SK-N-SH (cell line): ENCODE data around the gene LTBP1. TPM values are rescaled to one million over a fixed set of nuclear protein-coding genes. Genes with fewer than 3 reads are reported as not detected.

Experiments
- CTCF ChIA-PET: fragments of 300-600, 350-600 bp; formaldehyde crosslinking; extraction: SDS; loops from one replicate; lab custom pipeline; 2021; lab: Yijun Ruan, JAX
- POLR2A ChIA-PET: fragments of 350-600 bp; sonication (Branson Sonifier 250); formaldehyde crosslinking; extraction: SDS; loops from one replicate; lab custom pipeline; 2020; ENCODE audit warnings: antibody characterized with exemption, inconsistent platforms; lab: Yijun Ruan, JAX
- DNase-seq: peaks from one replicate; pipeline ENCODE4 v3.0.0; 2012
- H2AFZ ChIP-seq: fragments of 200-600 bp; sonication (generic); 2 replicates; pipeline ENCODE4 v1.8.1; 2016; ENCODE audit warnings: antibody characterized with exemption, mild to moderate bottlenecking, low read depth
- H3F3A ChIP-seq: fragments of 200-600 bp; sonication (generic); replicated peaks from 2 replicates; pipeline ENCODE3; 2016; ENCODE audit warnings: antibody characterized with exemption, mild to moderate bottlenecking; ENCODE audit not compliant: insufficient read depth
- H3K27ac ChIP-seq, 2 experiments: fragments of 200-500 bp in 1 of 2; fragments of 200-600 bp in 1 of 2; sonication (Bioruptor generic) in 1 of 2; sonication (generic), shearing (Covaris generic) in 1 of 2; 2 replicates each; pipeline versions ENCODE4 v1.5.1 to v1.6.1; 2014 to 2016; ENCODE audit warnings: low read depth in 2 of 2, inconsistent platforms in 1 of 2, low read length in 1 of 2, mild to moderate bottlenecking in 1 of 2, mixed read lengths in 1 of 2
- H3K27me3 ChIP-seq: fragments of 200-600 bp; sonication (generic), shearing (Covaris generic); 2 replicates; pipeline ENCODE4 v1.6.1; 2016; ENCODE audit warnings: mixed run types; ENCODE audit not compliant: insufficient read depth
- H3K36me3 ChIP-seq, 2 experiments: fragments of 200-500 bp in 1 of 2; fragments of 200-600 bp in 1 of 2; sonication (Bioruptor generic) in 1 of 2; sonication (generic) in 1 of 2; replicated peaks in 1 of 2; 2 replicates each; pipeline versions ENCODE3 to v1.5.1; 2014 to 2016; ENCODE audit warnings: low read length in 1 of 2, mild to moderate bottlenecking in 1 of 2; ENCODE audit not compliant: insufficient read depth in 2 of 2, control insufficient read depth in 1 of 2
- H3K4me1 ChIP-seq, 2 experiments: fragments of 200-500 bp in 1 of 2; fragments of 200-600 bp in 1 of 2; sonication (Bioruptor generic) in 1 of 2; sonication (generic), shearing (Covaris generic) in 1 of 2; 2 replicates each; pipeline versions ENCODE4 v1.5.1 to v1.6.1; 2014 to 2016; ENCODE audit warnings: low read depth in 1 of 2, low read length in 1 of 2, mixed run types in 1 of 2; ENCODE audit not compliant: insufficient read depth in 2 of 2, control insufficient read depth in 1 of 2
- H3K4me2 ChIP-seq: fragments of 200-600 bp; sonication (generic), shearing (Covaris generic); 2 replicates; pipeline ENCODE4 v1.6.1; 2017; ENCODE audit warnings: mixed run types
- H3K4me3 ChIP-seq, 2 experiments: fragments of 200-500 bp in 1 of 2; fragments of 200-600 bp in 1 of 2; sonication (Bioruptor generic) in 1 of 2; sonication (generic), shearing (Covaris generic) in 1 of 2; 2 replicates each; pipeline versions ENCODE4 v1.5.1 to v1.8.1; 2014 to 2016; ENCODE audit warnings: low read depth in 2 of 2, inconsistent platforms in 1 of 2, low read length in 1 of 2, mild to moderate bottlenecking in 1 of 2, mixed read lengths in 1 of 2, moderate library complexity in 1 of 2
- H3K79me2 ChIP-seq: fragments of 200-600 bp; sonication (generic); 2 replicates; pipeline ENCODE4 v1.8.1; 2017; ENCODE audit warnings: mild to moderate bottlenecking; ENCODE audit not compliant: insufficient read depth
- H3K9ac ChIP-seq: fragments of 200-600 bp; sonication (generic); 2 replicates; pipeline ENCODE4 v1.6.1; 2017; ENCODE audit warnings: mixed run types
- H3K9me2 ChIP-seq: fragments of 200-600 bp; sonication (generic); 2 replicates; pipeline ENCODE4 v1.6.1; 2017; ENCODE audit warnings: mixed run types
- H3K9me3 ChIP-seq: fragments of 200-600 bp; sonication (generic); 2 replicates; pipeline ENCODE4 v1.6.1; 2017; ENCODE audit warnings: mixed run types, mild to moderate bottlenecking, moderate library complexity
- H4K20me1 ChIP-seq: fragments of 200-600 bp; sonication (generic); 2 replicates; pipeline ENCODE4 v1.6.1; 2017; ENCODE audit warnings: mild to moderate bottlenecking, mixed run types; ENCODE audit not compliant: insufficient read depth
- CHD2 ChIP-seq: fragments of 150-350 bp; IDR thresholded peaks from 2 replicates; pipeline ENCODE4 v1.6.1; 2018; ENCODE audit warnings: low read length; ENCODE audit not compliant: partially characterized antibody
- ELF1 ChIP-seq: IDR thresholded peaks from 2 replicates; pipeline ENCODE4 v1.4.0; 2012
- EP300 ChIP-seq, 2 experiments: IDR thresholded peaks; 2 replicates each; pipeline versions ENCODE4 v1.4.0 to v1.6.1; 2012; ENCODE audit warnings: borderline replicate concordance in 1 of 2, low read depth in 1 of 2, low read length in 1 of 2
- EZH2phosphoT487 ChIP-seq: fragments of 200-600 bp; sonication (generic); IDR thresholded peaks from 2 replicates; pipeline ENCODE4 v1.6.1; 2017; ENCODE audit warnings: low read depth, mixed run types, mild to moderate bottlenecking, antibody characterized with exemption, moderate library complexity, borderline replicate concordance
- FOSL2 ChIP-seq: IDR thresholded peaks from 2 replicates; pipeline ENCODE4 v1.4.0; 2012; ENCODE audit warnings: low read depth, mild to moderate bottlenecking, moderate library complexity, borderline replicate concordance
- FOXM1 ChIP-seq: IDR thresholded peaks from 2 replicates; pipeline ENCODE4 v1.4.0; 2012; ENCODE audit warnings: low read depth, mild to moderate bottlenecking
- GABPA ChIP-seq: IDR thresholded peaks from 2 replicates; pipeline ENCODE4 v1.4.0; 2012; ENCODE audit warnings: low read depth, mild to moderate bottlenecking
- JUND ChIP-seq: IDR thresholded peaks from 2 replicates; pipeline ENCODE4 v1.4.0; 2012
- MEF2A ChIP-seq: IDR thresholded peaks from 2 replicates; pipeline ENCODE4 v1.4.0; 2012; ENCODE audit warnings: low read depth, borderline replicate concordance
- MXI1 ChIP-seq: IDR thresholded peaks from 2 replicates; pipeline ENCODE4 v1.6.1; 2012; ENCODE audit warnings: mild to moderate bottlenecking, low read depth, low read length, improper control_type of control experiment
- NFIC ChIP-seq: IDR thresholded peaks from 2 replicates; pipeline ENCODE4 v1.4.0; 2012; ENCODE audit warnings: borderline replicate concordance
- NRF1 ChIP-seq: IDR thresholded peaks from 2 replicates; pipeline ENCODE4 v1.6.1; 2012; ENCODE audit warnings: low read depth, mild to moderate bottlenecking, low read length
- POLR2AphosphoS5 ChIP-seq: IDR thresholded peaks from 2 replicates; pipeline ENCODE4 v1.6.1; 2012; ENCODE audit warnings: low read depth, low read length
- RAD21 ChIP-seq: IDR thresholded peaks from 2 replicates; pipeline ENCODE4 v1.6.1; 2012; ENCODE audit warnings: mild to moderate bottlenecking, low read length
- RFX5 ChIP-seq: IDR thresholded peaks from 2 replicates; pipeline ENCODE4 v1.6.1; 2012; ENCODE audit warnings: mild to moderate bottlenecking, improper control_type of control experiment, low read length
- RXRA ChIP-seq: IDR thresholded peaks from 2 replicates; pipeline ENCODE4 v1.4.0; 2012; ENCODE audit warnings: low read depth, mild to moderate bottlenecking, borderline replicate concordance
- SIN3A ChIP-seq: IDR thresholded peaks from 2 replicates; pipeline ENCODE4 v1.6.1; 2012; ENCODE audit warnings: low read depth, mild to moderate bottlenecking, low read length, moderate library complexity, borderline replicate concordance
- TAF1 ChIP-seq: IDR thresholded peaks from 2 replicates; pipeline ENCODE4 v1.6.1; 2012; ENCODE audit warnings: low read depth, mild to moderate bottlenecking, low read length, moderate library complexity, borderline replicate concordance
- TCF12 ChIP-seq: IDR thresholded peaks from 2 replicates; pipeline ENCODE4 v1.4.0; 2012
- TEAD4 ChIP-seq: IDR thresholded peaks from 2 replicates; pipeline ENCODE4 v1.4.0; 2012; ENCODE audit warnings: mild to moderate bottlenecking, borderline replicate concordance; ENCODE audit not compliant: insufficient read depth
- WGBS: methylation state at CpG from one replicate; pipeline ENCODE4 v1.1.6; 2017; ENCODE audit warnings: low lambda C conversion rate; 5-methylcytosine and 5-hydroxymethylcytosine counted together
- polyA plus RNA-seq, 3 experiments: library from polyadenylated mRNA; depleted of rRNA; stranded (reverse); fragments of >200 nt; gene quantifications; 2 replicates each; pipeline ENCODE4 v1.2.3, GENCODE V29; 2012
- TF ChIP-seq, protein P1 (sequence below): fragments of 200-600 bp; sonication (generic); IDR thresholded peaks from 2 replicates; pipeline ENCODE4 v1.6.1; 2017; ENCODE audit warnings: antibody characterized with exemption, mild to moderate bottlenecking, moderate library complexity
- TF ChIP-seq, protein P2 (sequence below): IDR thresholded peaks from 2 replicates; pipeline ENCODE4 v1.4.0; 2012; ENCODE audit warnings: low read depth, borderline replicate concordance
- TF ChIP-seq, protein P3 (sequence below): fragments of 150-350 bp; IDR thresholded peaks from 2 replicates; pipeline ENCODE4 v1.6.1; 2017; ENCODE audit warnings: antibody characterized with exemption, low read length, low read depth, borderline replicate concordance
- TF ChIP-seq, protein P4 (sequence below): IDR thresholded peaks from 2 replicates; pipeline ENCODE4; 2012
- TF ChIP-seq, protein P5 (sequence below): IDR thresholded peaks from 2 replicates; pipeline ENCODE4 v1.4.0; 2012; ENCODE audit warnings: low read depth, borderline replicate concordance
- TF ChIP-seq, protein P6 (sequence below): IDR thresholded peaks from 2 replicates; pipeline ENCODE4 v1.4.0; 2012; ENCODE audit warnings: low read depth
- TF ChIP-seq, protein P7 (sequence below): fragments of 150-350 bp; IDR thresholded peaks from 2 replicates; pipeline ENCODE4 v1.6.1; 2016; ENCODE audit warnings: mild to moderate bottlenecking, low read depth, low read length

The LTBP1 gene
- polyA plus RNA-seq, 1 of the 3 experiments (the other 2 are of a cell fraction), result 467 TPM

DNA sequence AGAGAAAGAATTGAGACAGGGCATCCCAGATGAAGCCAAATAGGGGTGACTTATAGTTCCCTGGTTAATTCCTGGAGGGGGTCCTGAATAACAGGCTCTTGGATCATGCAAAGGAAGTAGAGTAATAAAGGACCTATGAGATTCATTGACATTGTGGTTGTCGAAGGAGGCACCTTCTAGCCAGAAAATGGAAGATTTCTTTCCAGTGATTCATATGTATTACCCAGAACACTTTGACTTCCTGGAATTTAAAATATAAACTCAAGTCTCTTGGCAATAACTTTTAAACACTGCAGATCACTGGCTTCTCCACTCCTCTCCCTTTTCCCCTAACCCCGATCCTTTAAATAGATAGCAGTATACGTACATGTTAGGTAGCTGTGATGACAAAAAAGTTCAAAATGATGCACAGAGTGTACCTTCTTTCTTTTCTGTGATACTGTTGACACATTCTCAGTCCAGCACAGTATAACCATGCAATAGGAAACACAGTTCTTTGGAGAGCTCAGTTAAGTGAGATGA lies 211.8 kb downstream of the LTBP1 start:
- 24% methylated on average over 3 of the region's 3 CpGs for WGBS
- H3K9ac ChIP-seq, result peak overlapping the region; percentile 52
- peaks cover 0 to 39% of the 10 kb centered on the region in 2 experiments; a peak in 3 of 4 replicates for H3K4me1 ChIP-seq
- H3K4me2 ChIP-seq, result peak overlapping the region; percentile 59
- CTCF ChIA-PET, result no interaction called here
- H3K36me3 ChIP-seq, result peaks cover 4 to 32% of the 10 kb centered on the region in 2 experiments
- H3K9me3 ChIP-seq, result no peaks in the 10 kb centered on the region
- peaks cover 92% of the 10 kb centered on the region for H3K79me2 ChIP-seq
- H3K27ac ChIP-seq, result peak overlapping the region; percentile 31 to 91; a peak in 3 of 4 replicates
- no peak for DNase-seq
- POLR2A ChIA-PET, result no interaction called here
- peaks cover 39% of the 10 kb centered on the region for H3F3A ChIP-seq
- peak overlapping the region in 1 of 2 experiments; percentile 18; a peak in 1 of 4 replicates for H3K4me3 ChIP-seq
- no peaks in the 10 kb centered on the region for H4K20me1 ChIP-seq
- no peaks in the 10 kb centered on the region for H3K9me2 ChIP-seq
- H2AFZ ChIP-seq, result no peak overlapping the region
- no peaks in the 10 kb centered on the region for H3K27me3 ChIP-seq
- TF ChIP-seq, protein P1, sequence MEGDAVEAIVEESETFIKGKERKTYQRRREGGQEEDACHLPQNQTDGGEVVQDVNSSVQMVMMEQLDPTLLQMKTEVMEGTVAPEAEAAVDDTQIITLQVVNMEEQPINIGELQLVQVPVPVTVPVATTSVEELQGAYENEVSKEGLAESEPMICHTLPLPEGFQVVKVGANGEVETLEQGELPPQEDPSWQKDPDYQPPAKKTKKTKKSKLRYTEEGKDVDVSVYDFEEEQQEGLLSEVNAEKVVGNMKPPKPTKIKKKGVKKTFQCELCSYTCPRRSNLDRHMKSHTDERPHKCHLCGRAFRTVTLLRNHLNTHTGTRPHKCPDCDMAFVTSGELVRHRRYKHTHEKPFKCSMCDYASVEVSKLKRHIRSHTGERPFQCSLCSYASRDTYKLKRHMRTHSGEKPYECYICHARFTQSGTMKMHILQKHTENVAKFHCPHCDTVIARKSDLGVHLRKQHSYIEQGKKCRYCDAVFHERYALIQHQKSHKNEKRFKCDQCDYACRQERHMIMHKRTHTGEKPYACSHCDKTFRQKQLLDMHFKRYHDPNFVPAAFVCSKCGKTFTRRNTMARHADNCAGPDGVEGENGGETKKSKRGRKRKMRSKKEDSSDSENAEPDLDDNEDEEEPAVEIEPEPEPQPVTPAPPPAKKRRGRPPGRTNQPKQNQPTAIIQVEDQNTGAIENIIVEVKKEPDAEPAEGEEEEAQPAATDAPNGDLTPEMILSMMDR, result no peak
- TF ChIP-seq FOSL2 (peak; percentile 97), MEF2A (peak; percentile 75; the same call in 1 of the 2 replicates), GABPA (no peak), SIN3A (no peak; the same call in 1 of the 2 replicates), TAF1 (no peak), EZH2phosphoT487 (no peak), TEAD4 (peak; percentile 95), JUND (peak; percentile 98), RXRA (peak; percentile 89), FOXM1 (peak; percentile 96), RAD21 (no peak), CHD2 (no peak), RFX5 (no peak), ELF1 (peak; percentile 75), TCF12 (peak; percentile 96), EP300 (IDR thresholded peaks at IDR 0.05; ENCODE audit: borderline replicate concordance in 1 of 2, low read depth in 1 of 2, low read length in 1 of 2) (peak; percentile 55 to 96; a peak in 3 of 4 replicates), POLR2AphosphoS5 (peak; percentile 83), MXI1 (no peak), NFIC (peak; percentile 85), NRF1 (no peak)
- TF ChIP-seq, protein P2, sequence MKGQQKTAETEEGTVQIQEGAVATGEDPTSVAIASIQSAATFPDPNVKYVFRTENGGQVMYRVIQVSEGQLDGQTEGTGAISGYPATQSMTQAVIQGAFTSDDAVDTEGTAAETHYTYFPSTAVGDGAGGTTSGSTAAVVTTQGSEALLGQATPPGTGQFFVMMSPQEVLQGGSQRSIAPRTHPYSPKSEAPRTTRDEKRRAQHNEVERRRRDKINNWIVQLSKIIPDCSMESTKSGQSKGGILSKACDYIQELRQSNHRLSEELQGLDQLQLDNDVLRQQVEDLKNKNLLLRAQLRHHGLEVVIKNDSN, result no peak
- TF ChIP-seq, protein P3, sequence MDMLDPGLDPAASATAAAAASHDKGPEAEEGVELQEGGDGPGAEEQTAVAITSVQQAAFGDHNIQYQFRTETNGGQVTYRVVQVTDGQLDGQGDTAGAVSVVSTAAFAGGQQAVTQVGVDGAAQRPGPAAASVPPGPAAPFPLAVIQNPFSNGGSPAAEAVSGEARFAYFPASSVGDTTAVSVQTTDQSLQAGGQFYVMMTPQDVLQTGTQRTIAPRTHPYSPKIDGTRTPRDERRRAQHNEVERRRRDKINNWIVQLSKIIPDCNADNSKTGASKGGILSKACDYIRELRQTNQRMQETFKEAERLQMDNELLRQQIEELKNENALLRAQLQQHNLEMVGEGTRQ, result no peak
- TF ChIP-seq, protein P4, sequence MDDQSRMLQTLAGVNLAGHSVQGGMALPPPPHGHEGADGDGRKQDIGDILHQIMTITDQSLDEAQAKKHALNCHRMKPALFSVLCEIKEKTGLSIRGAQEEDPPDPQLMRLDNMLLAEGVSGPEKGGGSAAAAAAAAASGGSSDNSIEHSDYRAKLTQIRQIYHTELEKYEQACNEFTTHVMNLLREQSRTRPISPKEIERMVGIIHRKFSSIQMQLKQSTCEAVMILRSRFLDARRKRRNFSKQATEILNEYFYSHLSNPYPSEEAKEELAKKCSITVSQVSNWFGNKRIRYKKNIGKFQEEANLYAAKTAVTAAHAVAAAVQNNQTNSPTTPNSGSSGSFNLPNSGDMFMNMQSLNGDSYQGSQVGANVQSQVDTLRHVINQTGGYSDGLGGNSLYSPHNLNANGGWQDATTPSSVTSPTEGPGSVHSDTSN, result peak; percentile 88
- TF ChIP-seq, protein P5, sequence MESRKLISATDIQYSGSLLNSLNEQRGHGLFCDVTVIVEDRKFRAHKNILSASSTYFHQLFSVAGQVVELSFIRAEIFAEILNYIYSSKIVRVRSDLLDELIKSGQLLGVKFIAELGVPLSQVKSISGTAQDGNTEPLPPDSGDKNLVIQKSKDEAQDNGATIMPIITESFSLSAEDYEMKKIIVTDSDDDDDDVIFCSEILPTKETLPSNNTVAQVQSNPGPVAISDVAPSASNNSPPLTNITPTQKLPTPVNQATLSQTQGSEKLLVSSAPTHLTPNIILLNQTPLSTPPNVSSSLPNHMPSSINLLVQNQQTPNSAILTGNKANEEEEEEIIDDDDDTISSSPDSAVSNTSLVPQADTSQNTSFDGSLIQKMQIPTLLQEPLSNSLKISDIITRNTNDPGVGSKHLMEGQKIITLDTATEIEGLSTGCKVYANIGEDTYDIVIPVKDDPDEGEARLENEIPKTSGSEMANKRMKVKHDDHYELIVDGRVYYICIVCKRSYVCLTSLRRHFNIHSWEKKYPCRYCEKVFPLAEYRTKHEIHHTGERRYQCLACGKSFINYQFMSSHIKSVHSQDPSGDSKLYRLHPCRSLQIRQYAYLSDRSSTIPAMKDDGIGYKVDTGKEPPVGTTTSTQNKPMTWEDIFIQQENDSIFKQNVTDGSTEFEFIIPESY, result peak; percentile 51; the same call in 1 of the 2 replicates
- TF ChIP-seq, protein P6, sequence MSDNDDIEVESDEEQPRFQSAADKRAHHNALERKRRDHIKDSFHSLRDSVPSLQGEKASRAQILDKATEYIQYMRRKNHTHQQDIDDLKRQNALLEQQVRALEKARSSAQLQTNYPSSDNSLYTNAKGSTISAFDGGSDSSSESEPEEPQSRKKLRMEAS, result 0 out of 2 replicates have a peak, but pooled peaks have one; percentile 11
- TF ChIP-seq, protein P7, sequence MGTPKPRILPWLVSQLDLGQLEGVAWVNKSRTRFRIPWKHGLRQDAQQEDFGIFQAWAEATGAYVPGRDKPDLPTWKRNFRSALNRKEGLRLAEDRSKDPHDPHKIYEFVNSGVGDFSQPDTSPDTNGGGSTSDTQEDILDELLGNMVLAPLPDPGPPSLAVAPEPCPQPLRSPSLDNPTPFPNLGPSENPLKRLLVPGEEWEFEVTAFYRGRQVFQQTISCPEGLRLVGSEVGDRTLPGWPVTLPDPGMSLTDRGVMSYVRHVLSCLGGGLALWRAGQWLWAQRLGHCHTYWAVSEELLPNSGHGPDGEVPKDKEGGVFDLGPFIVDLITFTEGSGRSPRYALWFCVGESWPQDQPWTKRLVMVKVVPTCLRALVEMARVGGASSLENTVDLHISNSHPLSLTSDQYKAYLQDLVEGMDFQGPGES, result no peak
